NCI-H226 (cell line): ENCODE measurements around the gene PCDHGA6.
"Not testable (repeated sequence)": the region's sequence is repeated elsewhere in the genome, so short reads cannot be mapped to it uniquely, and the experiment has no call there.

Experiments used
- DNase-seq: peaks from one replicate; pipeline ENCODE4 v3.0.0-alpha.2; 2015

Gene PCDHGA6

GRCh38 chr5:141373673-141374317 lies at the start of gene PCDHGA6:
PCDHGA6 (plus strand) TSS chr5:141373891; CDS start chr5:141374084, 193 bp downstream.
- DNase-seq = no peak

- no peak for DNase-seq
Measured at GRCh38 chr5:141326088-141326854, 47.4 kb upstream of the PCDHGA6 start.

- DNase-seq = no peak
Measured at GRCh38 chr5:141328231-141328630, 45.5 kb upstream of the PCDHGA6 start.

GRCh38 chr5:141330299-141331080 lies 43.2 kb upstream of the PCDHGA6 start, which contains the start of gene PCDHGA1:
PCDHGA1 (plus strand) TSS chr5:141330514.
- peak; percentile 13 for DNase-seq

DNA sequence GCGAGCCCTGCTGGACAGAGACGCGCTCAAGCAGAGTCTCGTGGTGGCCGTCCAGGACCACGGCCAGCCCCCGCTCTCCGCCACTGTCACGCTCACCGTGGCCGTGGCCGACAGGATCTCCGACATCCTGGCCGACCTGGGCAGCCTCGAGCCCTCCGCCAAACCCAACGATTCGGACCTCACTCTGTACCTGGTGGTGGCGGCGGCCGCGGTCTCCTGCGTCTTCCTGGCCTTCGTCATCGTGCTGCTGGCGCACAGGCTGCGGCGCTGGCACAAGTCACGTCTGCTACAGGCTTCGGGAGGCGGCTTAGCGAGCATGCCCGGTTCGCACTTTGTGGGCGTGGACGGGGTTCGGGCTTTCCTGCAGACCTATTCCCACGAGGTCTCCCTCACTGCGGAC lies 41.1 kb upstream of the PCDHGA6 start:
- DNase-seq = not testable (repeated sequence)

GRCh38 chr5:141338538-141339306 lies 35.0 kb upstream of the PCDHGA6 start, which contains the start of gene PCDHGA2:
PCDHGA2 (plus strand) TSS chr5:141338760.
- peak; percentile 20 for DNase-seq

- not testable (repeated sequence) for DNase-seq
Measured at GRCh38 chr5:141340781-141341354, 32.8 kb upstream of the PCDHGA6 start.

GRCh38 chr5:141342773-141343172 lies 30.9 kb upstream of the PCDHGA6 start:
- no peak for DNase-seq

- no peak for DNase-seq
Measured at GRCh38 chr5:141343242-141343952, 30.3 kb upstream of the PCDHGA6 start, which contains the start of gene PCDHGA3. PCDHGA3 (plus strand) TSS chr5:141343829; CDS start chr5:141344034, 205 bp downstream.

DNA sequence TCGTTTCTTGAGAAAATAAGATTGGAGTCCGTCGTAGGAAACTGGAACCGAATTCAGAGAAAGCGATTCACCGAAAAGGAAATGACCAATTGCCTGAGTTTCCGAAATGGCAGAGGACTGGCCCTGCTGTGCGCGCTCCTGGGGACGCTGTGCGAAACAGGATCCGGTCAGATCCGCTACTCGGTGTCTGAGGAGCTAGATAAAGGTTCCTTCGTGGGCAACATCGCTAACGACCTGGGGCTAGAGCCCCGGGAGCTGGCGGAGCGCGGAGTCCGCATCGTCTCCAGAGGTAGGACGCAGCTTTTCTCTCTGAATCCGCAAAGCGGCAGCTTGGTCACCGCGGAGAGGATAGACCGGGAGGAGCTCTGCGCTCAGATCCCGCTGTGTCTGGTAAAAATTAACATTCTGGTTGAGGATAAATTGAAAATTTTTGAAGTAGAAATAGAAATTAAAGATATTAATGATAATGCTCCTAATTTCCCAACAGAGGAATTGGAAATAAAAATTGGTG lies 29.7 kb upstream of the PCDHGA6 start:
- no peak for DNase-seq

DNA sequence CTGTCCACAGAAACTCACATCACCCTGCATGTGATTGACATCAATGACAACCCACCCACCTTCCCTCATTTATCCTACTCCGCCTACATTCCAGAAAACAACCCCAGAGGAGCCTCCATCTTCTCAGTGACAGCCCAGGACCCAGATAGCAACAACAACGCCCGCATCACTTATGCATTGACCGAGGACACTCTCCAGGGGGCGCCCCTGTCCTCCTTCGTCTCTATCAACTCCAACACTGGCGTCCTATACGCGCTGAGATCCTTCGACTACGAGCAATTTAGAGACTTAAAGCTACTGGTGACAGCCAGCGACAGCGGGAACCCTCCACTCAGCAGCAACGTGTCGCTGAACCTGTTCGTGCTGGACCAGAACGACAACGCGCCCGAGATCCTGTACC lies 28.4 kb upstream of the PCDHGA6 start:
- DNase-seq = no peak

GRCh38 chr5:141346017-141346416 lies 27.7 kb upstream of the PCDHGA6 start:
- DNase-seq = not testable (repeated sequence)

DNA sequence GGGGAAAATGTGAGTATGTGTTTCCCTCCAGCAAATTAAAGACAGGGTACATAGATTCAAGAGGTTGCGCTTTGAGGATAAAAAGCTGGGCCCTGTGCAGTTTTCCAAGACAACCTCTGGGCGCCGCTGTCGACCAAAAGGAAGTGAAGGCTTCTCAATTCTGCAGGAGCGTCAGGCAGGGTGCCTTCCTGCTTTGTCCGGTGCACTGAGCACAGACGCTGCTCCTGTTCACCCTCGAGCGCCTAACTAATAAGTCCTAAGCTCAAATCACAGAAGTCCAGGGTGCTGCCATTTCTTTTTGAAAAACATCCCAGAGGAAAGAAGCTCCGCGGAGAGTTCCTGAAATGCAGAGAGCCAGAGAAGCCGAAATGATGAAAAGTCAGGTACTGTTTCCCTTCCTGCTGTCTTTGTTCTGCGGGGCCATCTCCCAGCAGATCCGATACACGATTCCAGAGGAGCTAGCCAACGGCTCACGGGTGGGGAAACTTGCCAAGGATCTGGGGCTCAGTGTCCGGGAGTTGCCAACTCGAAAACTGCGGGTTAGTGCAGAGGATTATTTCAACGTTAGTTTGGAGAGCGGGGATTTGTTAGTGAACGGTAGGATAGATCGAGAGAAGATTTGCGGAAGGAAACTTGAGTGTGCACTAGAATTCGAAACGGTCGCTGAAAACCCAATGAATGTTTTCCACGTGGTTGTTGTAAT lies 23.6 kb upstream of the PCDHGA6 start, which contains the start of gene PCDHGB1:
TSS of gene PCDHGB1 (plus strand) at position 183 of the 703 bp plus-strand sequence. CDS start at position 345, 162 bp downstream.
- peak; percentile 38 for DNase-seq

GRCh38 chr5:141351591-141351990 lies 22.1 kb upstream of the PCDHGA6 start:
- no peak for DNase-seq

- no peak for DNase-seq
Measured at GRCh38 chr5:141354900-141355469, 18.7 kb upstream of the PCDHGA6 start, which contains the start of gene PCDHGA4. PCDHGA4 (plus strand) TSS chr5:141355021; CDS start chr5:141355108, 87 bp downstream.

DNA sequence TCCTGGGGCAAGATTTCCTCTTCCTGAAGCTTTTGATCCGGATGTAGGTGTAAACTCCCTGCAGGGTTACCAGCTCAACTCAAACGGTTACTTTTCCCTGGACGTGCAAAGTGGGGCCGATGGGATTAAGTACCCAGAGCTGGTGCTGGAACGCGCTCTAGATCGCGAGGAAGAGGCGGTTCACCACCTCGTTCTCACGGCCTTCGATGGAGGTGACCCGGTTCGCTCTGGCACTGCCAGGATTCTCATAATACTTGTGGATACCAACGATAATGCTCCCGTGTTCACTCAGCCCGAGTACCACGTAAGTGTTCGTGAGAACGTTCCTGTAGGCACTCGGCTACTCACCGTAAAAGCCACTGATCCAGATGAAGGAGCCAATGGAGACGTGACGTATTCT lies 18.1 kb upstream of the PCDHGA6 start:
- no peak for DNase-seq

DNA sequence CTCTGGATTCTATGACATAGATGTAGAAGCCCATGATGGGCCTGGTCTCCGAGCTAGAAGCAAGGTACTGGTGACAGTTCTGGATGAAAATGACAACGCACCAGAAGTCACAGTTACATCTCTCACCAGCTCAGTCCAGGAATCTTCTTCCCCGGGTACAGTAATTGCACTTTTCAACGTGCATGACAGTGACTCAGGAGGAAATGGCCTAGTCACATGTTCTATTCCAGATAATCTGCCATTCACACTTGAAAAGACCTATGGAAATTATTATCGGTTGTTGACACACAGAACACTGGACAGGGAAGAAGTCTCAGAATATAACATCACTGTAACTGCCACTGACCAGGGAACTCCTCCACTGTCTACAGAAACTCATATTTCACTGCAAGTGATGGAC lies 17.6 kb upstream of the PCDHGA6 start:
- no peak for DNase-seq

DNA sequence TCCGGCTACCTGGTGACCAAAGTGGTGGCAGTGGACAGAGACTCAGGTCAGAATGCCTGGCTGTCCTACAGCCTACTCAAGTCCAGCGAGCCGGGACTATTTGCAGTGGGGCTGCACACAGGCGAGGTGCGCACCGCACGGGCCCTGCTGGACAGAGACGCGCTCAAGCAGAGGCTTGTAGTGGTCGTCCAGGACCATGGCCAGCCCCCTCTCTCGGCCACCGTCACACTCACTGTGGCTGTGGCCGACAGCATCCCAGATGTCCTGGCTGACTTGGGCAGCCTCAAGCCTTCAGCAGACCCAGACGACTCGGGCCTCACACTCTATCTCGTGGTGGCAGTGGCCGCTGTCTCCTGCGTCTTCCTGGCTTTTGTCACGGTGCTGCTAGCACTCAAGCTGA lies 16.7 kb upstream of the PCDHGA6 start:
- no peak for DNase-seq

GRCh38 chr5:141359790-141360426 lies 13.8 kb upstream of the PCDHGA6 start, which contains the start of gene PCDHGB2:
PCDHGB2 (plus strand) TSS chr5:141359994; CDS start chr5:141360136, 142 bp downstream.
- DNase-seq = peak; percentile 14
